Body of pancreas (tissue), 4 donors: ENCODE measurements around the gene LPP. TPM values are rescaled to one million over a fixed set of nuclear protein-coding genes. Genes with fewer than 3 reads are reported as not detected.

ENCODE experiments used
- ATAC-seq: fragments of 150-250 bp; one replicate; pipeline ENCODE4 v1.9.1; 2016
- DNase-seq, 4 donors: peaks; one replicate each; pipeline ENCODE4 v3.0.0-alpha.2; 2019
- H3K27ac ChIP-seq, 4 donors: fragments of 200-600 bp; sonication (generic); 1 replicate in 3 of 4; 2 replicates in 1 of 4; pipeline versions ENCODE4 v1.5.1 to v1.6.1; 2016 to 2019; ENCODE audit warnings: mild to moderate bottlenecking in 1 of 4, mixed read lengths in 1 of 4, moderate library complexity in 1 of 4
- H3K27me3 ChIP-seq, 2 donors: fragments of 200-600 bp; sonication (generic); one replicate each; pipeline ENCODE4 v1.6.0; 2016; ENCODE audit warnings: mild to moderate bottlenecking in 1 of 2
- H3K36me3 ChIP-seq, 2 donors: fragments of 200-600 bp; sonication (generic); replicated peaks in 1 of 2; 2 replicates each; pipeline ENCODE4 v1.5.1; 2016; ENCODE audit warnings: low read depth in 2 of 2; ENCODE audit not compliant: insufficient read depth in 1 of 2
- H3K4me1 ChIP-seq: fragments of 200-600 bp; sonication (generic); one replicate; pipeline ENCODE4 v1.6.0; 2016
- H3K4me3 ChIP-seq, 2 donors: fragments of 200-600 bp; sonication (generic); 1 replicate in 1 of 2; 2 replicates in 1 of 2; pipeline ENCODE4 v1.5.1; 2016 to 2019
- H3K9me3 ChIP-seq, 3 donors: fragments of 200-600 bp; sonication (generic); 1 replicate in 2 of 3; 2 replicates in 1 of 3; pipeline ENCODE4 v1.5.1; 2016
- POLR2A ChIP-seq, 3 donors: fragments of 450-650 bp; IDR thresholded peaks; one replicate each; pipeline ENCODE4 v1.6.1; 2016; ENCODE audit warnings: antibody characterized with exemption in 3 of 3, mild to moderate bottlenecking in 2 of 3
- WGBS, 2 donors: methylation state at CpG; one replicate each; pipeline ENCODE4 v1.1.5; 2017; 5-methylcytosine and 5-hydroxymethylcytosine counted together
- intact Hi-C: fragments of 100-400 bp; cut with DNase I; formaldehyde crosslinking; loops from one replicate; pipeline ENCODE4 v1.15.1; 2023
- total RNA-seq, 2 donors: library from RNA; depleted of rRNA; stranded (reverse); fragments of >200 nt; gene quantifications; one replicate each; pipeline ENCODE4 v1.1.0, GENCODE V29; 2016
- TF ChIP-seq, protein P1 (sequence below), 7 experiments: fragments of 450-650 bp in 4 of 7; fragments of 200-600 bp in 3 of 7; sonication (generic) in 3 of 7; IDR thresholded peaks; one replicate each; pipeline ENCODE4 v1.5.1; 2016 to 2019; ENCODE audit warnings: antibody characterized with exemption in 7 of 7

The LPP gene
- total RNA-seq, 2 donors from 2014 or later = 60.6 to 65.1 TPM

GRCh38 chr3:188744166-188744565 is 590.2 kb downstream of the LPP start:
- Histone ChIP-seq H3K27me3 (no peaks in the 10 kb centered on the region), H3K4me3 (no peak overlapping the region), H3K4me1 (peaks cover 10% of the 10 kb centered on the region), H3K9me3 (no peaks in the 10 kb centered on the region), H3K27ac (no peak overlapping the region), H3K36me3 (no peaks in the 10 kb centered on the region)
- no peak for TF ChIP-seq POLR2A (IDR thresholded peaks at IDR 0.05)
- TF ChIP-seq, protein P1, sequence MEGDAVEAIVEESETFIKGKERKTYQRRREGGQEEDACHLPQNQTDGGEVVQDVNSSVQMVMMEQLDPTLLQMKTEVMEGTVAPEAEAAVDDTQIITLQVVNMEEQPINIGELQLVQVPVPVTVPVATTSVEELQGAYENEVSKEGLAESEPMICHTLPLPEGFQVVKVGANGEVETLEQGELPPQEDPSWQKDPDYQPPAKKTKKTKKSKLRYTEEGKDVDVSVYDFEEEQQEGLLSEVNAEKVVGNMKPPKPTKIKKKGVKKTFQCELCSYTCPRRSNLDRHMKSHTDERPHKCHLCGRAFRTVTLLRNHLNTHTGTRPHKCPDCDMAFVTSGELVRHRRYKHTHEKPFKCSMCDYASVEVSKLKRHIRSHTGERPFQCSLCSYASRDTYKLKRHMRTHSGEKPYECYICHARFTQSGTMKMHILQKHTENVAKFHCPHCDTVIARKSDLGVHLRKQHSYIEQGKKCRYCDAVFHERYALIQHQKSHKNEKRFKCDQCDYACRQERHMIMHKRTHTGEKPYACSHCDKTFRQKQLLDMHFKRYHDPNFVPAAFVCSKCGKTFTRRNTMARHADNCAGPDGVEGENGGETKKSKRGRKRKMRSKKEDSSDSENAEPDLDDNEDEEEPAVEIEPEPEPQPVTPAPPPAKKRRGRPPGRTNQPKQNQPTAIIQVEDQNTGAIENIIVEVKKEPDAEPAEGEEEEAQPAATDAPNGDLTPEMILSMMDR (IDR thresholded peaks at IDR 0.05) = no peak
- no peak for DNase-seq
- intact Hi-C loops = no loop called here
- 92 to 98% methylated on average over 2 of the region's 2 CpGs for WGBS, 2 donors
- ATAC-seq = no peak

DNA sequence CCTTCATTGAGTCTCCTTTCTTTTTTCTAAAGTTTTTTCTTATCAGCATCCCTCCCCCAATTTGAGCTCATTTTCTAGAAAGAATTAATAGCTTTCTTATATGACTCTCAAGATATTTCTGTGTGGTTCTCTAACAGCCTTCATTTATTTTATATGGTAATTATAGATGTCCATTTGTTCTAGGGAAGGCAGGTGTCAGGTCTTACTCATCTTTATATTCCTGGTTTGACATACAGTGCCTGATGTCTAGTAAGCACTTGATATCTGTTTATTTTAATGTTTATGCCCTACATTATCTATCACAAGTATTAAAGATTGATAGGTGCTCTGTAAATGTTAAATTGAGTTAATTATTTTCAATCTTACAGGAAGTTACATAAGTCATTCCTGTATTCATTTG is 591.1 kb downstream of the LPP start:
- no peak for ATAC-seq
- Histone ChIP-seq H3K9me3 (no peaks in the 10 kb centered on the region), H3K4me1 (peaks cover 10% of the 10 kb centered on the region), H3K27ac (no peak overlapping the region), H3K27me3 (no peaks in the 10 kb centered on the region), H3K4me3 (no peak overlapping the region), H3K36me3 (no peaks in the 10 kb centered on the region)
- no peak for DNase-seq
- intact Hi-C loops = no loop called here
- no peak for TF ChIP-seq POLR2A (IDR thresholded peaks at IDR 0.05)
- TF ChIP-seq, protein P1 (IDR thresholded peaks at IDR 0.05) = no peak

- no peak for TF ChIP-seq POLR2A (IDR thresholded peaks at IDR 0.05)
- TF ChIP-seq, protein P1 (IDR thresholded peaks at IDR 0.05) = no peak
- H3K27ac ChIP-seq = no peak overlapping the region
- peaks cover 16% of the 10 kb centered on the region for H3K4me1 ChIP-seq
- DNase-seq (no peak), ATAC-seq (no peak)
- H3K4me3 ChIP-seq = no peak overlapping the region
- intact Hi-C loops = no loop called here
- no peaks in the 10 kb centered on the region for H3K27me3 ChIP-seq
- 33 to 43% methylated on average over 3 of the region's 3 CpGs for WGBS, 2 donors
- no peaks in the 10 kb centered on the region for H3K9me3 ChIP-seq
- H3K36me3 ChIP-seq = no peaks in the 10 kb centered on the region
These were observed 592.4 kb downstream of the LPP start for GRCh38 chr3:188746291-188746783.

- no peaks in the 10 kb centered on the region for H3K36me3 ChIP-seq
- no peak overlapping the region for H3K4me3 ChIP-seq
- no peak for DNase-seq
- ATAC-seq = no peak
- no peak for TF ChIP-seq POLR2A (IDR thresholded peaks at IDR 0.05)
- TF ChIP-seq, protein P1 (IDR thresholded peaks at IDR 0.05) = no peak
- H3K4me1 ChIP-seq = peaks cover 16% of the 10 kb centered on the region
- intact Hi-C loops = no loop called here
- no peak overlapping the region for H3K27ac ChIP-seq
- no peaks in the 10 kb centered on the region for H3K9me3 ChIP-seq
- H3K27me3 ChIP-seq = no peaks in the 10 kb centered on the region
- WGBS, 2 donors = 89 to 97% methylated on average over 3 of the region's 3 CpGs
These were observed 593.5 kb downstream of the LPP start for GRCh38 chr3:188747489-188747888.

- Histone ChIP-seq H3K4me3 (no peak overlapping the region), H3K27ac (no peak overlapping the region), H3K4me1 (peaks cover 16% of the 10 kb centered on the region), H3K27me3 (no peaks in the 10 kb centered on the region), H3K9me3 (no peaks in the 10 kb centered on the region), H3K36me3 (no peaks in the 10 kb centered on the region)
- intact Hi-C loops = no loop called here
- WGBS, 2 donors = 61 to 84% methylated on average over 5 of the region's 5 CpGs
- TF ChIP-seq POLR2A (IDR thresholded peaks at IDR 0.05) = no peak
- TF ChIP-seq, protein P1 (IDR thresholded peaks at IDR 0.05) = peak in 6 of 7 experiments; percentile 40 to 62 (median 48)
- DNase-seq = peak; percentile 25 to 51 (median 38)
- peak; percentile 45 for ATAC-seq
These were observed 595.2 kb downstream of the LPP start for GRCh38 chr3:188749010-188749617.
